ENCODE measurements around the gene ME2. TPM values are rescaled to one million over a fixed set of nuclear protein-coding genes. Genes with fewer than 3 reads are reported as not detected.
"Not testable (repeated sequence)": the region's sequence is repeated elsewhere in the genome, so short reads cannot be mapped to it uniquely, and the experiment has no call there.

ME2 gene
- total RNA-seq, 1 experiment from 2014 or later: 15.7 TPM

- no TSS peak for BruUV-seq (replicated peaks)
- no peaks in the 10 kb centered on the region for H3K9me3 ChIP-seq
- POLR2A ChIA-PET: no interaction called here
Observed at GRCh38 chr18:50853863-50854271, 25.1 kb upstream of the ME2 start.

GRCh38 chr18:50855976-50856757, 22.8 kb upstream of the ME2 start:
- Mint-ChIP-seq H3K4me1 (ENCODE audit: low read depth, unreplicated experiment) (peaks cover 9% of the 10 kb centered on the region), H3K36me3 (ENCODE audit: insufficient read depth, unreplicated experiment) (no peaks in the 10 kb centered on the region), H3K27ac (ENCODE audit: unreplicated experiment) (no peak overlapping the region), H3K27me3 (ENCODE audit: insufficient read depth, unreplicated experiment) (peaks cover 2% of the 10 kb centered on the region), H3K9me3 (ENCODE audit: unreplicated experiment) (peaks cover 9% of the 10 kb centered on the region), H3K4me3 (ENCODE audit: unreplicated experiment) (no peak overlapping the region)
- BruUV-seq (replicated peaks): no TSS peak
- Histone ChIP-seq H3K9me3 (no peaks in the 10 kb centered on the region), H3K27me3 (replicated peaks; ENCODE audit: control insufficient read depth, insufficient read depth, low read length) (no peaks in the 10 kb centered on the region), H3K4me1 (peaks cover 7% of the 10 kb centered on the region; the same call in 1 of the 2 replicates), H3K4me3 (ENCODE audit: low read depth, low read length) (no peak overlapping the region), H3K36me3 (ENCODE audit: control insufficient read depth, insufficient read depth, low read length) (no peaks in the 10 kb centered on the region)
- no peak for DNase-seq
- ChIA-PET CTCF (no interaction called here), POLR2A (no interaction called here)
- no peak for TF ChIP-seq CTCF (IDR thresholded peaks at IDR 0.05; ENCODE audit: insufficient read depth in 1 of 2, low read depth in 1 of 2, low read length in 1 of 2, severe bottlenecking in 1 of 2, unreplicated experiment in 1 of 2)
- intact Hi-C loops (cut with micrococcal nuclease; ENCODE audit: unreplicated experiment): no loop called here

More at GRCh38 chr18:50853863-50854271, 25.1 kb upstream of the ME2 start:
- no peaks in the 10 kb centered on the region for H3K36me3 ChIP-seq (ENCODE audit: control insufficient read depth, insufficient read depth, low read length)
- DNase-seq: peak in 1 of 2 experiments; percentile 30
- H3K4me3 Mint-ChIP-seq (ENCODE audit: unreplicated experiment): no peak overlapping the region
- CTCF ChIA-PET: no interaction called here
- peaks cover 9% of the 10 kb centered on the region for H3K4me1 Mint-ChIP-seq (ENCODE audit: low read depth, unreplicated experiment)
- H3K4me3 ChIP-seq (ENCODE audit: low read depth, low read length): no peak overlapping the region
- peaks cover 2% of the 10 kb centered on the region for H3K27me3 Mint-ChIP-seq (ENCODE audit: insufficient read depth, unreplicated experiment)
- H3K36me3 Mint-ChIP-seq (ENCODE audit: insufficient read depth, unreplicated experiment): no peaks in the 10 kb centered on the region
- peaks cover 9% of the 10 kb centered on the region for H3K9me3 Mint-ChIP-seq (ENCODE audit: unreplicated experiment)
- no peak overlapping the region for H3K27ac Mint-ChIP-seq (ENCODE audit: unreplicated experiment)
- no peak for TF ChIP-seq CTCF (IDR thresholded peaks at IDR 0.05; ENCODE audit: insufficient read depth in 1 of 2, low read depth in 1 of 2, low read length in 1 of 2, severe bottlenecking in 1 of 2, unreplicated experiment in 1 of 2)
- H3K27me3 ChIP-seq (replicated peaks; ENCODE audit: control insufficient read depth, insufficient read depth, low read length): no peaks in the 10 kb centered on the region
- peaks cover 7% of the 10 kb centered on the region; the same call in 1 of the 2 replicates for H3K4me1 ChIP-seq
- intact Hi-C loops (cut with micrococcal nuclease; ENCODE audit: unreplicated experiment): no loop called here

GRCh38 chr18:50857166-50857565, 21.8 kb upstream of the ME2 start:
- BruUV-seq (replicated peaks); H3K9me3 Mint-ChIP-seq (ENCODE audit: unreplicated experiment); POLR2A ChIA-PET; H3K27ac Mint-ChIP-seq (ENCODE audit: unreplicated experiment); H3K4me3 ChIP-seq (ENCODE audit: low read depth, low read length); H3K36me3 ChIP-seq (ENCODE audit: control insufficient read depth, insufficient read depth, low read length); H3K4me3 Mint-ChIP-seq (ENCODE audit: unreplicated experiment); CTCF ChIA-PET; H3K27me3 ChIP-seq (replicated peaks; ENCODE audit: control insufficient read depth, insufficient read depth, low read length); H3K4me1 Mint-ChIP-seq (ENCODE audit: low read depth, unreplicated experiment); H3K27me3 Mint-ChIP-seq (ENCODE audit: insufficient read depth, unreplicated experiment); DNase-seq; H3K9me3 ChIP-seq; intact Hi-C loops (cut with micrococcal nuclease; ENCODE audit: unreplicated experiment); H3K4me1 ChIP-seq; H3K36me3 Mint-ChIP-seq (ENCODE audit: insufficient read depth, unreplicated experiment): not testable (repeated sequence)

Data from Caco-2 (cell line).